ENCODE measurements around the gene CHRNB1. TPM values are rescaled to one million over a fixed set of nuclear protein-coding genes. Genes with fewer than 3 reads are reported as not detected.

Gene CHRNB1
- polyA plus RNA-seq (ENCODE audit: low read depth in 6 of 6): 10 to 100 TPM; 12.6 to 21.6 (median 15.6) TPM

GRCh38 chr17:7444682-7445618 lies at the start of gene CHRNB1:
CHRNB1 (plus strand) TSS chr17:7445061; CDS start chr17:7445128, 67 bp downstream.
- Mint-ChIP-seq H3K9me3 (peaks cover 0 to 5% (median 0%) of the 10 kb centered on the region in 7 donors), H3K36me3 (peaks cover 0 to 32% of the 10 kb centered on the region in 2 donors), H3K27me3 (peaks cover 53 to 92% (median 86%) of the 10 kb centered on the region in 3 donors), H3K4me1 (peaks cover 28 to 41% (median 37%) of the 10 kb centered on the region in 3 donors), H3K27ac (peak within 1 kb of the TSS in 2 of 6 donors; percentile 11 to 93), H3K4me3 (peak within 1 kb of the TSS; percentile 60 to 93 (median 89))
- ATAC-seq (ENCODE audit: low read depth in 2 of 2) (peak; percentile 45 to 52), DNase-seq (no peak)

GRCh38 chr17:7396147-7396546 lies 48.7 kb upstream of the CHRNB1 start:
- Mint-ChIP-seq H3K4me3 (peak overlapping the region in 4 of 8 donors; percentile 4 to 63 (median 26)), H3K27ac (peak overlapping the region in 1 of 6 donors; percentile 40), H3K9me3 (no peaks in the 10 kb centered on the region), H3K27me3 (no peaks in the 10 kb centered on the region), H3K4me1 (peaks cover 26 to 31% (median 27%) of the 10 kb centered on the region in 3 donors), H3K36me3 (no peaks in the 10 kb centered on the region)
- DNase-seq: no peak
- ATAC-seq (ENCODE audit: low read depth in 2 of 2): no peak

- no peaks in the 10 kb centered on the region for H3K9me3 Mint-ChIP-seq
- DNase-seq (no peak), ATAC-seq (ENCODE audit: low read depth in 2 of 2) (no peak)
- H3K36me3 Mint-ChIP-seq: no peaks in the 10 kb centered on the region
- no peak overlapping the region for H3K27ac Mint-ChIP-seq
- H3K4me3 Mint-ChIP-seq: peak overlapping the region in 1 of 8 donors; percentile 78
- H3K4me1 Mint-ChIP-seq: peaks cover 22 to 30% (median 25%) of the 10 kb centered on the region in 3 donors
- H3K27me3 Mint-ChIP-seq: no peaks in the 10 kb centered on the region
Measured at GRCh38 chr17:7398612-7399011, 46.2 kb upstream of the CHRNB1 start.

GRCh38 chr17:7403043-7403726 lies 41.7 kb upstream of the CHRNB1 start:
- DNase-seq (no peak), ATAC-seq (ENCODE audit: low read depth in 2 of 2) (no peak)
- Mint-ChIP-seq H3K27ac (peak overlapping the region; percentile 49 to 84 (median 77)), H3K36me3 (no peaks in the 10 kb centered on the region), H3K27me3 (peaks cover 6 to 16% (median 13%) of the 10 kb centered on the region in 3 donors), H3K4me1 (peaks cover 15 to 42% (median 16%) of the 10 kb centered on the region in 3 donors), H3K4me3 (peak overlapping the region; percentile 90 to 100 (median 98)), H3K9me3 (no peaks in the 10 kb centered on the region)

- no peaks in the 10 kb centered on the region for H3K9me3 Mint-ChIP-seq
- ATAC-seq (ENCODE audit: low read depth in 2 of 2) (peak; percentile 18 to 22), DNase-seq (no peak)
- H3K27me3 Mint-ChIP-seq: peaks cover 6 to 16% (median 13%) of the 10 kb centered on the region in 3 donors
- H3K36me3 Mint-ChIP-seq: no peaks in the 10 kb centered on the region
- peak overlapping the region; percentile 82 to 97 (median 96) for H3K27ac Mint-ChIP-seq
- peak overlapping the region; percentile 90 to 100 (median 98) for H3K4me3 Mint-ChIP-seq
- H3K4me1 Mint-ChIP-seq: peaks cover 15 to 42% (median 16%) of the 10 kb centered on the region in 3 donors
Measured at GRCh38 chr17:7403727-7403976, 41.2 kb upstream of the CHRNB1 start.

- peaks cover 9 to 21% (median 17%) of the 10 kb centered on the region in 3 donors for H3K27me3 Mint-ChIP-seq
- DNase-seq: peak; percentile 93
- peak within 1 kb of the TSS; percentile 82 to 97 (median 96) for H3K27ac Mint-ChIP-seq
- ATAC-seq (ENCODE audit: low read depth in 2 of 2): peak; percentile 92 to 93
- H3K4me3 Mint-ChIP-seq: peak within 1 kb of the TSS; percentile 90 to 100 (median 98)
- no peaks in the 10 kb centered on the region for H3K36me3 Mint-ChIP-seq
- no peaks in the 10 kb centered on the region for H3K9me3 Mint-ChIP-seq
- H3K4me1 Mint-ChIP-seq: peaks cover 15 to 42% (median 18%) of the 10 kb centered on the region in 3 donors
Measured at GRCh38 chr17:7403977-7404736, 40.7 kb upstream of the CHRNB1 start, which contains the start of gene TMEM256. TMEM256 (minus strand) TSS chr17:7404097; CDS start chr17:7404084, 13 bp downstream.

GRCh38 chr17:7404737-7405349 lies 40.0 kb upstream of the CHRNB1 start:
- DNase-seq (no peak), ATAC-seq (ENCODE audit: low read depth in 2 of 2) (peak; percentile 36 to 42)
- peaks cover 14 to 42% (median 19%) of the 10 kb centered on the region in 3 donors for H3K4me1 Mint-ChIP-seq
- H3K4me3 Mint-ChIP-seq: peak overlapping the region; percentile 90 to 100 (median 98)
- no peaks in the 10 kb centered on the region for H3K9me3 Mint-ChIP-seq
- peak overlapping the region; percentile 82 to 97 (median 96) for H3K27ac Mint-ChIP-seq
- no peaks in the 10 kb centered on the region for H3K36me3 Mint-ChIP-seq
- peaks cover 15 to 27% (median 24%) of the 10 kb centered on the region in 3 donors for H3K27me3 Mint-ChIP-seq

- no peaks in the 10 kb centered on the region for H3K36me3 Mint-ChIP-seq
- peaks cover 16 to 35% (median 32%) of the 10 kb centered on the region in 3 donors for H3K27me3 Mint-ChIP-seq
- H3K4me1 Mint-ChIP-seq: peaks cover 14 to 42% (median 19%) of the 10 kb centered on the region in 3 donors
- peak overlapping the region; percentile 84 to 94 (median 90) for H3K4me3 Mint-ChIP-seq
- H3K27ac Mint-ChIP-seq: peak overlapping the region in 3 of 6 donors; percentile 71 to 87 (median 85)
- H3K9me3 Mint-ChIP-seq: no peaks in the 10 kb centered on the region
- DNase-seq (no peak), ATAC-seq (ENCODE audit: low read depth in 2 of 2) (no peak)
Measured at GRCh38 chr17:7405350-7406234, 39.3 kb upstream of the CHRNB1 start.

GRCh38 chr17:7406235-7406825 lies 38.5 kb upstream of the CHRNB1 start:
- H3K4me1 Mint-ChIP-seq: peaks cover 14 to 42% (median 19%) of the 10 kb centered on the region in 3 donors
- ATAC-seq (ENCODE audit: low read depth in 2 of 2) (no peak), DNase-seq (no peak)
- no peaks in the 10 kb centered on the region for H3K36me3 Mint-ChIP-seq
- no peaks in the 10 kb centered on the region for H3K9me3 Mint-ChIP-seq
- peaks cover 16 to 35% (median 32%) of the 10 kb centered on the region in 3 donors for H3K27me3 Mint-ChIP-seq
- peak overlapping the region; percentile 41 to 94 (median 82) for H3K4me3 Mint-ChIP-seq
- peak overlapping the region in 1 of 6 donors; percentile 71 for H3K27ac Mint-ChIP-seq

- no peaks in the 10 kb centered on the region for H3K36me3 Mint-ChIP-seq
- no peak overlapping the region for H3K27ac Mint-ChIP-seq
- DNase-seq (no peak), ATAC-seq (ENCODE audit: low read depth in 2 of 2) (no peak)
- peaks cover 16 to 35% (median 32%) of the 10 kb centered on the region in 3 donors for H3K27me3 Mint-ChIP-seq
- H3K4me1 Mint-ChIP-seq: peaks cover 14 to 36% (median 19%) of the 10 kb centered on the region in 3 donors
- peak overlapping the region in 3 of 8 donors; percentile 18 to 54 (median 31) for H3K4me3 Mint-ChIP-seq
- no peaks in the 10 kb centered on the region for H3K9me3 Mint-ChIP-seq
Measured at GRCh38 chr17:7407082-7407481, 37.8 kb upstream of the CHRNB1 start.

GRCh38 chr17:7407485-7408251 lies 37.2 kb upstream of the CHRNB1 start, which contains the start of gene NLGN2:
NLGN2 (plus strand) TSS chr17:7407845; CDS start chr17:7408256, 411 bp downstream.
- ATAC-seq (ENCODE audit: low read depth in 2 of 2) (no peak), DNase-seq (no peak)
- peaks cover 16 to 35% (median 32%) of the 10 kb centered on the region in 3 donors for H3K27me3 Mint-ChIP-seq
- peak within 1 kb of the TSS in 4 of 8 donors; percentile 18 to 80 (median 42) for H3K4me3 Mint-ChIP-seq
- peaks cover 14 to 36% (median 19%) of the 10 kb centered on the region in 3 donors for H3K4me1 Mint-ChIP-seq
- no peaks in the 10 kb centered on the region for H3K9me3 Mint-ChIP-seq
- no peaks in the 10 kb centered on the region for H3K36me3 Mint-ChIP-seq
- H3K27ac Mint-ChIP-seq: peak within 1 kb of the TSS in 1 of 6 donors; percentile 60

Data from naive B cell (primary cell).